Mucosa of descending colon (tissue), 3 donors: ENCODE results near the gene PCDHAC1. TPM values are rescaled to one million over a fixed set of nuclear protein-coding genes. Genes with fewer than 3 reads are reported as not detected.

Experiments
- ATAC-seq: fragments of 200-7000 bp; cut with Tn5 transposase; one replicate; pipeline ENCODE4 v1.9.1; 2020; ENCODE audit warnings: mild to moderate bottlenecking, moderate library complexity
- DNase-seq, 3 donors: peaks; one replicate each; pipeline ENCODE4 v3.0.0-alpha.2; 2020
- H3K36me3 ChIP-seq: fragments of 200-600 bp; one replicate; pipeline ENCODE4 v1.8.0; 2021; ENCODE audit warnings: low read depth, mild to moderate bottlenecking
- H3K4me1 ChIP-seq: fragments of 200-600 bp; one replicate; pipeline ENCODE4 v1.8.0; 2021; ENCODE audit warnings: low read depth, mild to moderate bottlenecking
- H3K4me3 ChIP-seq: fragments of 200-600 bp; one replicate; pipeline ENCODE4 v1.8.0; 2021; ENCODE audit warnings: mild to moderate bottlenecking
- H3K9me3 ChIP-seq: fragments of 200-600 bp; one replicate; pipeline ENCODE4 v1.8.0; 2021; ENCODE audit warnings: mild to moderate bottlenecking
- CTCF ChIP-seq: fragments of 200-600 bp; IDR thresholded peaks from one replicate; pipeline ENCODE4 v1.8.0; 2022; ENCODE audit warnings: antibody characterized with exemption, mild to moderate bottlenecking
- intact Hi-C, 2 donors: fragments of 100-400 bp; cut with DNase I in 1 of 2; cut with micrococcal nuclease in 1 of 2; formaldehyde crosslinking; loops; one replicate each; pipeline versions ENCODE4 v1.11.0 to v1.11.1; 2022; cut with DNase I, micrococcal nuclease
- total RNA-seq, 3 donors: library from RNA; stranded (reverse); fragmentation: NEBNext Ultra II Directional in 2 of 3; extraction: Animal tissue kit (Norgen Biotek cat#: 25700) in 2 of 3; gene quantifications; one replicate each; pipeline versions ENCODE4 v1.2.1 to v1.2.4, GENCODE V29; 2021 to 2023
- donor health status: DM: no; HTN: no; CAD: no; lungs with moderate emphysema.
- donor health status: DM: no; HTN: no; CAD: no.
- donor health status: DM: no; HTN: yes; CAD: no.

PCDHAC1 gene
- total RNA-seq, 3 donors from 2014 or later = 0.14 to 0.95 (median 0.24) TPM

GRCh38 chr5:140883373-140883772 lies 42.7 kb upstream of the PCDHAC1 start:
- H3K4me1 ChIP-seq = no peaks in the 10 kb centered on the region
- H3K4me3 ChIP-seq = no peak overlapping the region
- DNase-seq (no peak), ATAC-seq (no peak)
- no peak for TF ChIP-seq CTCF
- H3K9me3 ChIP-seq = peaks cover 57% of the 10 kb centered on the region
- intact Hi-C loops = no loop called here
- H3K36me3 ChIP-seq = no peaks in the 10 kb centered on the region

DNA sequence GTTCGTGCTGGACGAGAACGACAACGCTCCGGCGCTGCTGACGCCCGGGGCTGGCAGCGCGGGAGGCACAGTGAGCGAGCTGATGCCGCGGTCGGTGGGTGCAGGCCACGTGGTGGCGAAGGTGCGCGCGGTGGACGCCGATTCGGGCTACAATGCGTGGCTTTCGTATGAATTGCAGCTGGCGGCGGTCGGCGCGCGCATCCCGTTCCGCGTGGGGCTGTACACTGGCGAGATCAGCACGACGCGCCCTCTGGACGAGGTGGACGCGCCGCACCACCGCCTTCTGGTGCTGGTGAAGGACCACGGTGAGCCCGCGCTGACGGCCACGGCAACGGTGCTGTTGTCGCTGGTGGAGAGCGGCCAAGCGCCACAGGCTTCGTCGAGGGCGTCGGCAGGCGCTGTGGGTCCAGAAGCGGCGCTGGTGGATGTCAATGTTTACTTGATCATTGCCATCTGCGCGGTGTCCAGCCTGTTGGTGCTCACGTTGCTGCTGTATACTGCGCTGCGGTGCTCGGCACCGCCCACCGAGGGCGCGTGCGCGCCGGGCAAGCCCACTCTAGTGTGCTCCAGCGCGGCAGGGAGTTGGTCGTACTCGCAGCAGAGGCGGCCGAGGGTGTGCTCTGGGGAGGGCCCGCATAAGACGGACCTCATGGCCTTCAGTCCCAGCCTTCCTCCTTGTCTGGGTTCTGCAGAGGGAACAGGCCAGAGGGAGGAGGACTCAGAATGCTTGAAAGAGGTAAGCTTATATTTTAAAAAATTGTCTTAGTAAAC lies 42.0 kb upstream of the PCDHAC1 start:
- intact Hi-C loops = no loop called here
- no peak for TF ChIP-seq CTCF
- DNase-seq (no peak), ATAC-seq (no peak)
- Histone ChIP-seq H3K4me3 (no peak overlapping the region), H3K36me3 (no peaks in the 10 kb centered on the region), H3K9me3 (peaks cover 51% of the 10 kb centered on the region), H3K4me1 (no peaks in the 10 kb centered on the region)

DNA sequence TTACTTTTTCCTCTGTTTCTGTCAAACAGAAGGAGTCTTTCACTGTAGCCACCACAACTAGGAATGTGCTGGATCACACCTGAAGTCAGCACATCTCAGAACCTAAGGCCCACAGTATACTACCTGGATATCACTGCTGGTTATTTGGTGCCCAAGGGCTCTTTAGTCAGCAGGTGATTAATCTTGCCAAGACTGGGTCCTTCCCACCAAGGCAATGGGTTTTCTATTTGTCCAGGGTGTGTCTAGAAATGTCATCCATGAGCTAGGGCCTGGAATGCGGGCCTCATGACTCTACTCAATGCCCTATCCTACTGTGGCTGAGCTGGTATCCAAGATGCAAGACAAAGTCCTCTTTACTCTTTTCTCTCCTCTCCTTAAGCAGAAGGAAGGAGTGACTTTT lies 9.8 kb upstream of the PCDHAC1 start:
- DNase-seq (no peak), ATAC-seq (no peak)
- no peak for TF ChIP-seq CTCF
- intact Hi-C loops = no loop called here
- peaks cover 5% of the 10 kb centered on the region for H3K9me3 ChIP-seq
- no peaks in the 10 kb centered on the region for H3K4me1 ChIP-seq
- no peak overlapping the region for H3K4me3 ChIP-seq
- H3K36me3 ChIP-seq = no peaks in the 10 kb centered on the region

GRCh38 chr5:140923601-140924000 lies 2.5 kb upstream of the PCDHAC1 start:
- intact Hi-C loops = no loop called here
- Histone ChIP-seq H3K4me3 (no peak overlapping the region), H3K36me3 (no peaks in the 10 kb centered on the region), H3K9me3 (peaks cover 11% of the 10 kb centered on the region), H3K4me1 (no peaks in the 10 kb centered on the region)
- no peak for ATAC-seq
- TF ChIP-seq CTCF = no peak
- no peak for DNase-seq

DNA sequence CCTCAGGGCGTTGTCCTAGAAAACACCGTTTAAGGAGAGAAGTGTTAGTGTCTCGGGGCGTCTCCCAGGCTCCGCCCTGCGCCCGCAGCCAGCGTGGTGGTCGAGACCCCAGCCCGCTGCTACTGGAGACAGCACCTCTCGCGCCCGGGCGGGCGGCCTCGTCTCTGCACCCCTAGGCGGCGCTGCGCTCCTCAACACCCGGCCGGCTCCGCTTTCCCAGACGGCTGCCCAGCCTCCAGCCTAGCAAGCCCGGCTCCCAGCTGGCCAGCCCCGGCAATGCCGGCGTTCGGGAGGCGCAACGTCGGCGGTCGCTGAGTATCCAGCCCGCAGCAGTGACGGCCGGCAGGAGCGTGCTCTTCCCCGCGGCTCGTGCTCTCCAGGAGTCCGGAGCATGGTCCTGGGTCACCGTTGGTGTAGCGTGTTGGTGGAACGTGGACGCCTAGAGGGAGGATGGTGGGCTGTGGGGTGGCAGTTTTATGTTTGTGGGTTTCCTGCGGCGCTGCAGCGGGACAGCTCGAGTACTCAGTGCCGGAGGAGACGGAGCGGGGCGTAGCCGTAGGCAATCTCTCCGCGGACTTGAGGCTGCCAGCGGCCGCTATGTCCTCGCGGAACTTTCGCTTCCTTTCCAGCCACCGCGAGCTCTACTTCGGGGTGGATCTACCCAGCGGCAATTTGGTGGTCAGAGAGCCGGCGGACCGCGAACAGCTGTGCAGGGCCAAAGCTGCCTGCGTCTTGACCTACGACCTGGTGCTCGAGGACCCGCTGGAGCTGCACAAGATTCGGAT lies 536 bp downstream of the PCDHAC1 start:
- TF ChIP-seq CTCF = no peak
- ATAC-seq (peak; percentile 89), DNase-seq (peak; percentile 51 to 62 (median 54))
- peaks cover 11% of the 10 kb centered on the region for H3K9me3 ChIP-seq
- no peaks in the 10 kb centered on the region for H3K4me1 ChIP-seq
- H3K36me3 ChIP-seq = no peaks in the 10 kb centered on the region
- intact Hi-C loops = no loop called here
- no peak overlapping the region for H3K4me3 ChIP-seq
